GM23338 (cell line): Measurements from ENCODE around the gene ZBTB45. TPM values are rescaled to one million over a fixed set of nuclear protein-coding genes. Genes with fewer than 3 reads are reported as not detected.

Experiments
- ATAC-seq: fragments of 200-7000 bp; cut with Tn5 transposase; 3 replicates; pipeline ENCODE4 v1.9.1; 2020
- DNase-seq: peaks from one replicate; pipeline ENCODE4 v3.0.0-alpha.2; 2015; ENCODE audit warnings: low spot score
- H2AFZ ChIP-seq: fragments of 200-600 bp; sonication (generic); 2 replicates; pipeline ENCODE4 v1.8.0; 2016; ENCODE audit warnings: antibody characterized with exemption, mild to moderate bottlenecking, moderate library complexity
- H3F3A ChIP-seq: fragments of 200-600 bp; sonication (generic); replicated peaks from 2 replicates; pipeline ENCODE4 v1.8.0; 2017; ENCODE audit warnings: antibody characterized with exemption, mixed run types, low read depth
- H3K27ac ChIP-seq: fragments of 200-600 bp; sonication (generic); 2 replicates; pipeline ENCODE4 v1.6.1; 2016; ENCODE audit warnings: low read depth
- H3K27me3 ChIP-seq: fragments of 200-600 bp; sonication (generic); 2 replicates; pipeline ENCODE4 v1.8.0; 2016; ENCODE audit warnings: mild to moderate bottlenecking, mixed run types, moderate library complexity; ENCODE audit not compliant: insufficient read depth
- H3K36me3 ChIP-seq: fragments of 200-600 bp; sonication (generic); 2 replicates; pipeline ENCODE4 v1.8.0; 2016; ENCODE audit warnings: mild to moderate bottlenecking; ENCODE audit not compliant: insufficient read depth
- H3K4me1 ChIP-seq: fragments of 200-600 bp; sonication (generic); 2 replicates; pipeline ENCODE4 v1.8.0; 2016; ENCODE audit warnings: mild to moderate bottlenecking, moderate library complexity; ENCODE audit not compliant: insufficient read depth
- H3K4me2 ChIP-seq: fragments of 200-600 bp; sonication (generic); 2 replicates; pipeline ENCODE4 v1.7.1; 2017; ENCODE audit warnings: mixed run types
- H3K4me3 ChIP-seq: fragments of 200-600 bp; sonication (generic); 2 replicates; pipeline ENCODE4 v1.6.1; 2016; ENCODE audit warnings: mixed run types
- H3K79me2 ChIP-seq: fragments of 200-600 bp; sonication (generic); replicated peaks from 2 replicates; pipeline ENCODE4 v1.8.0; 2017; ENCODE audit warnings: mild to moderate bottlenecking; ENCODE audit not compliant: insufficient read depth
- H3K9me2 ChIP-seq: fragments of 200-600 bp; sonication (generic); 2 replicates; pipeline ENCODE4 v1.8.0; 2017; ENCODE audit not compliant: insufficient read depth
- H4K20me1 ChIP-seq: fragments of 200-600 bp; sonication (generic); replicated peaks from 2 replicates; pipeline ENCODE4 v1.8.0; 2017; ENCODE audit warnings: mild to moderate bottlenecking; ENCODE audit not compliant: insufficient read depth
- H3K27ac Mint-ChIP-seq: 2 replicates; pipeline ENCODE4 v1.8.0; 2020; ENCODE audit warnings: inconsistent platforms, mild to moderate bottlenecking, moderate library complexity, mixed read lengths
- H3K27me3 Mint-ChIP-seq: 3 replicates; pipeline ENCODE4 v1.8.0; 2022; ENCODE audit warnings: low read depth, mild to moderate bottlenecking, moderate library complexity, mixed read lengths, inconsistent platforms; ENCODE audit not compliant: insufficient read depth, poor library complexity
- H3K36me3 Mint-ChIP-seq: 3 replicates; pipeline ENCODE4 v1.8.0; 2021; ENCODE audit warnings: low read depth, mild to moderate bottlenecking, inconsistent platforms, moderate library complexity, mixed read lengths
- H3K4me1 Mint-ChIP-seq: 3 replicates; pipeline ENCODE4 v1.8.0; 2020; ENCODE audit warnings: mild to moderate bottlenecking, inconsistent platforms, mixed read lengths
- H3K4me3 Mint-ChIP-seq: 3 replicates; pipeline ENCODE4 v1.8.0; 2021; ENCODE audit warnings: moderate library complexity, mild to moderate bottlenecking, inconsistent platforms, mixed read lengths
- H3K9me3 Mint-ChIP-seq: 3 replicates; pipeline ENCODE4 v1.8.0; 2020; ENCODE audit warnings: moderate library complexity, mild to moderate bottlenecking, inconsistent platforms, mixed read lengths
- CREB1 ChIP-seq: fragments of 250-450 bp; sonication (Bioruptor Pico); IDR thresholded peaks from 2 replicates; pipeline ENCODE4 v1.5.0; 2020; ENCODE audit warnings: low read depth, mild to moderate bottlenecking, moderate library complexity
- CTCF ChIP-seq, 2 experiments: fragments of 200-600 bp in 1 of 2; sonication (generic) in 1 of 2; conservative IDR thresholded peaks; 2 replicates each; pipeline versions ENCODE4 v1.5.1 to v1.6.1; 2016 to 2017; ENCODE audit warnings: antibody characterized with exemption in 2 of 2, low read depth in 2 of 2, mild to moderate bottlenecking in 2 of 2, moderate library complexity in 1 of 2
- EZH2phosphoT487 ChIP-seq: fragments of 200-600 bp; sonication (generic); IDR thresholded peaks from one replicate; pipeline ENCODE4 v1.8.1; 2018; ENCODE audit warnings: antibody characterized with exemption; ENCODE audit not compliant: unreplicated experiment
- POLR2AphosphoS5 ChIP-seq: IDR thresholded peaks from 2 replicates; pipeline ENCODE4 v1.6.1; 2016; ENCODE audit warnings: antibody characterized with exemption, low read depth
- REST ChIP-seq: IDR thresholded peaks from one replicate; pipeline ENCODE4 v1.6.1; 2018; ENCODE audit warnings: antibody characterized with exemption; ENCODE audit not compliant: unreplicated experiment
- STAT1 ChIP-seq: IDR thresholded peaks from one replicate; pipeline ENCODE4 v1.6.1; 2016; ENCODE audit warnings: antibody characterized with exemption; ENCODE audit not compliant: unreplicated experiment
- ZNF114 ChIP-seq: fragments of 250-450 bp; sonication (Bioruptor Pico); IDR thresholded peaks from 2 replicates; pipeline ENCODE4 v1.5.0; 2020; ENCODE audit warnings: mild to moderate bottlenecking, moderate library complexity
- ZNF462 ChIP-seq: fragments of 250-450 bp; sonication (Bioruptor Pico); IDR thresholded peaks from 2 replicates; pipeline ENCODE4 v1.5.0; 2020; ENCODE audit warnings: mild to moderate bottlenecking, moderate library complexity
- polyA plus RNA-seq: library from polyadenylated mRNA; unstranded; fragments of >200 nt; fragmentation: Nextera tagmentation; extraction: Ambion mirVana; gene quantifications from 2 replicates; pipeline ENCODE4 v1.2.1, GENCODE V29; 2016
- total RNA-seq: library from RNA; depleted of rRNA; stranded (reverse); fragments of >200 nt; shearing (Covaris generic); gene quantifications from 2 replicates; pipeline ENCODE4 v1.2.3, GENCODE V29; 2014

The ZBTB45 gene
- total and polyA plus RNA-seq, 2 experiments from 2014 or later = 9.5 to 10.4 TPM

GRCh38 chr19:58561373-58562121 lies 41.9 kb upstream of the ZBTB45 start (continued):
- TF ChIP-seq ZNF462 (CRISPR knock-in tag) = no peak
- TF ChIP-seq REST = no peak

- H3K27me3 Mint-ChIP-seq = peaks cover 54% of the 10 kb centered on the region
- Histone ChIP-seq H4K20me1 (no peaks in the 10 kb centered on the region; the same call in 1 of the 2 replicates), H2AFZ (no peak overlapping the region), H3K27ac (no peak overlapping the region), H3K9me2 (peaks cover 5% of the 10 kb centered on the region; the same call in 1 of the 2 replicates), H3K4me3 (no peak overlapping the region), H3K27me3 (peaks cover 48% of the 10 kb centered on the region), H3K4me2 (no peak overlapping the region), H3K36me3 (0 out of 2 replicates have a peak, but pooled peaks cover 2% of the 10 kb centered on the region), H3K79me2 (peaks cover 20% of the 10 kb centered on the region), H3K4me1 (peaks cover 14% of the 10 kb centered on the region; the same call in 1 of the 2 replicates), H3F3A (peaks cover 32% of the 10 kb centered on the region)
- H3K36me3 Mint-ChIP-seq = peaks cover 34% of the 10 kb centered on the region
- no peak for DNase-seq
- H3K4me3 Mint-ChIP-seq = peak overlapping the region; percentile 97; the same call in 2 of the 3 replicates
- no peak overlapping the region for H3K27ac Mint-ChIP-seq
- ATAC-seq = no peak
- peaks cover 37% of the 10 kb centered on the region for H3K4me1 Mint-ChIP-seq
- H3K9me3 Mint-ChIP-seq = no peaks in the 10 kb centered on the region
- TF ChIP-seq EZH2phosphoT487 = no peak
- no peak for TF ChIP-seq CTCF (conservative IDR thresholded peaks at IDR 0.05; ENCODE audit: low read depth in 2 of 2)
- TF ChIP-seq ZNF114 (CRISPR knock-in tag) = no peak
- no peak for TF ChIP-seq POLR2AphosphoS5
- TF ChIP-seq CREB1 (CRISPR knock-in tag) = no peak
- no peak for TF ChIP-seq REST
- no peak for TF ChIP-seq STAT1
Observed at GRCh38 chr19:58560921-58561320, 41.3 kb upstream of the ZBTB45 start.
